Stimulated activated naive CD4-positive, alpha-beta T cell treated with Interleukin-2 at 50 U/mL for 16 hours (primary cell): Measurements from ENCODE around the gene LRRC14B.
"Not testable (repeated sequence)": the region's sequence is repeated elsewhere in the genome, so short reads cannot be mapped to it uniquely, and the experiment has no call there.

ENCODE experiments used
- DNase-seq: peaks from one replicate; lab custom pipeline; 2025; lab: John Stamatoyannopoulos, UW

Gene LRRC14B

GRCh38 chr5:241045-241669, 49.9 kb downstream of the LRRC14B start:
- DNase-seq, result not testable (repeated sequence)

- not testable (repeated sequence) for DNase-seq
These were observed 52.5 kb downstream of the LRRC14B start for GRCh38 chr5:243683-244367.

GRCh38 chr5:245717-246116, 54.4 kb downstream of the LRRC14B start:
- DNase-seq, result not testable (repeated sequence)
